ENCODE results near the gene CORO1A. TPM values are rescaled to one million over a fixed set of nuclear protein-coding genes. Genes with fewer than 3 reads are reported as not detected.
A peak's percentile ranks its signal among the peaks of the same experiment; 100 is the strongest.

CORO1A gene
- total and polyA plus RNA-seq, 11 donors, result 4.3 to 102 (median 8.5) TPM

DNA sequence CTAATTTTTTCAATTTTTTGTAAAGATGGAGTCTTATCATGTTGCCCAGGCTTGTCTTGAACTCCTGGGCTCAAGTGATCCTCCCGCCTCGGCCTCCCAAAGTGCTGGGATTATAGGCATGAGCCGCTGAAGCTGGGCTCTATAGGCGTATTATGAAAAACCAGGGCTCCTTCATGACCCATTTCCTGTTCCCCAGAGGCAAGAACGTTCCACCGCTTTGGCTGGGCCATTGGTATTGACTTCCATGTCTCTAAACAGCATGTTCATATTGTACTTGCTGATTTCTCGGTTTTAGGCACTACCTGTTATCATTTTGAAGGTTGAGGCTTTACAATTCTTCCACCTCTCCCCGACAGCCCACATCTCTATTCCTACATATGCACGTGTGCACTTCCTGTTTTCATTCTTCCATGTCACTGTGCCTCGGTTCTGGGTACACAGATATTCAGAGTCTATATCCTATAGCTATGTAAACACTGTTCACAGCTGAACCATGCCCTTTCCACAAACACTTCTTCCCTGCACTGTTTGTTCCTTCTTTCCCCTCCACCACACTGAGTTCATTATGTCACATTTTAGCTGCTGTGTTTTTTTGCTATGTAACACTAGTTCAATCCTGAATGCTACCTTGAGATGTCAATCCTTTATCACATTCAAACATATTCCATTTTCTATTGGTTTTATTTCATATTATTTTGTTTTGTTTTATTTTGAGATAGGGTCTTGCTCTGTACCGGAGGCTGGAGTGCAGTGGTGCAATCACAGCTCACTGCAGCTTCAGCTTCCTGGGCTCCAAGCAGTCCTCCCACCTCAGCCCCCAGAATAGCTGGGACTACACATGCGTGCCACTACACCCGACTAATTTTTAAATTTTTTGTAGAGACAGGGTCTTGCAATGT is 43.6 kb upstream of the CORO1A start:
- H3K27ac ChIP-seq, result peak overlapping the region in 1 of 12 donors; percentile 19
- DNase-seq, result no peak
- no peak for ATAC-seq

GRCh38 chr16:30141750-30142149 is 41.7 kb upstream of the CORO1A start:
- Histone ChIP-seq H3K4me3 (no peak overlapping the region), H3K9me3 (no peaks in the 10 kb centered on the region), H3K36me3 (no peaks in the 10 kb centered on the region), H3K27me3 (no peaks in the 10 kb centered on the region), H3K27ac (no peak overlapping the region), H3K4me1 (peaks cover 0 to 26% (median 0%) of the 10 kb centered on the region in 12 donors)
- TF ChIP-seq, protein P1, sequence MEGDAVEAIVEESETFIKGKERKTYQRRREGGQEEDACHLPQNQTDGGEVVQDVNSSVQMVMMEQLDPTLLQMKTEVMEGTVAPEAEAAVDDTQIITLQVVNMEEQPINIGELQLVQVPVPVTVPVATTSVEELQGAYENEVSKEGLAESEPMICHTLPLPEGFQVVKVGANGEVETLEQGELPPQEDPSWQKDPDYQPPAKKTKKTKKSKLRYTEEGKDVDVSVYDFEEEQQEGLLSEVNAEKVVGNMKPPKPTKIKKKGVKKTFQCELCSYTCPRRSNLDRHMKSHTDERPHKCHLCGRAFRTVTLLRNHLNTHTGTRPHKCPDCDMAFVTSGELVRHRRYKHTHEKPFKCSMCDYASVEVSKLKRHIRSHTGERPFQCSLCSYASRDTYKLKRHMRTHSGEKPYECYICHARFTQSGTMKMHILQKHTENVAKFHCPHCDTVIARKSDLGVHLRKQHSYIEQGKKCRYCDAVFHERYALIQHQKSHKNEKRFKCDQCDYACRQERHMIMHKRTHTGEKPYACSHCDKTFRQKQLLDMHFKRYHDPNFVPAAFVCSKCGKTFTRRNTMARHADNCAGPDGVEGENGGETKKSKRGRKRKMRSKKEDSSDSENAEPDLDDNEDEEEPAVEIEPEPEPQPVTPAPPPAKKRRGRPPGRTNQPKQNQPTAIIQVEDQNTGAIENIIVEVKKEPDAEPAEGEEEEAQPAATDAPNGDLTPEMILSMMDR (IDR thresholded peaks at IDR 0.05), result no peak
- no peak for TF ChIP-seq POLR2A (IDR thresholded peaks at IDR 0.05)
- intact Hi-C loops (cut with DNase I), result no loop called here
- no peak for ATAC-seq
- 82 to 97% (median 95%) methylated on average over 2 of the region's 2 CpGs for WGBS, 4 donors
- DNase-seq, result no peak

More for the DNA sequence above, 43.6 kb upstream of the CORO1A start:
- no peaks in the 10 kb centered on the region for H3K27me3 ChIP-seq
- WGBS, 4 donors, result 74 to 80% (median 77%) methylated on average over 13 of the region's 13 CpGs
- no peaks in the 10 kb centered on the region for H3K36me3 ChIP-seq
- no peak overlapping the region for H3K4me3 ChIP-seq
- no peaks in the 10 kb centered on the region for H3K9me3 ChIP-seq
- peaks cover 0 to 26% (median 0%) of the 10 kb centered on the region in 12 donors for H3K4me1 ChIP-seq
- TF ChIP-seq, protein P1 (IDR thresholded peaks at IDR 0.05), result no peak
- no peak for TF ChIP-seq POLR2A (IDR thresholded peaks at IDR 0.05)
- intact Hi-C loops (cut with DNase I), result no loop called here

DNA sequence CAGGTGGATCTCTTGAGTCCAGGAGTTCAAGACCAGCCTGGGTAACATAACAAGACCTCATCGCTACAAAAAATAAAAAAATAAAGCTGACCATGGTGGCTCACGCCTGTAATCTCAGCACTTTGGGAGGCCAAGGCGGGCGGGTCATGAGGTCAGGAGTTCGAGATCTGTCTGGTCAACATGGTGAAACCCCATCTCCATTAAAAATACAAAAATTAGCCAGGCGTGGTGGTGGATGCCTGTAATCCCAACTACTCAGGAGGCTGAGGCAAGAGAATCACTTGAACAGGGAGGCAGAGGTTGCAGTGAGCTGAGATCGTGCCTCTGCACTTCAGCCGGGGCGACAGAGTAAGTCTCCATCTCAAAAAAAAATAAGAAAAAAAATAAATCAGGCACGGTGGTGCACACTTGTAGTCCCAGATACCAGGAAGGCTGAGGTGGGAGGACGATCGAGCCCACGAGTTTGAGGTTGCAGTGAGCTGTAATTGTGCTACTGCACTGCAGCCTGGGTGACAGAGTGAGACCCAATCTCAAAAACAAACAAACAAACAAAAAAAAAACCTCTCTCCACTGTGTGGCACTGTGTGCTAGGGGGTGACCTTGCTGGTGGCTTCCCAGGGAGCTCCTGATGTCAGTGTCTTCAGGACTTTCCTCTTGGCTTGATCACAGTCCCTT is 40.6 kb upstream of the CORO1A start:
- no peak overlapping the region for H3K4me3 ChIP-seq
- H3K9me3 ChIP-seq, result no peaks in the 10 kb centered on the region
- H3K4me1 ChIP-seq, result peaks cover 0 to 21% (median 0%) of the 10 kb centered on the region in 12 donors
- TF ChIP-seq, protein P1 (IDR thresholded peaks at IDR 0.05), result peak in 2 of 12 donors; percentile 9
- no peak for TF ChIP-seq POLR2A (IDR thresholded peaks at IDR 0.05)
- no peaks in the 10 kb centered on the region for H3K27me3 ChIP-seq
- H3K27ac ChIP-seq, result no peak overlapping the region
- WGBS, 4 donors, result 79 to 85% (median 82%) methylated on average over 13 of the region's 13 CpGs
- no peak for ATAC-seq
- no peaks in the 10 kb centered on the region for H3K36me3 ChIP-seq
- intact Hi-C loops (cut with DNase I), result no loop called here
- DNase-seq, result no peak

DNA sequence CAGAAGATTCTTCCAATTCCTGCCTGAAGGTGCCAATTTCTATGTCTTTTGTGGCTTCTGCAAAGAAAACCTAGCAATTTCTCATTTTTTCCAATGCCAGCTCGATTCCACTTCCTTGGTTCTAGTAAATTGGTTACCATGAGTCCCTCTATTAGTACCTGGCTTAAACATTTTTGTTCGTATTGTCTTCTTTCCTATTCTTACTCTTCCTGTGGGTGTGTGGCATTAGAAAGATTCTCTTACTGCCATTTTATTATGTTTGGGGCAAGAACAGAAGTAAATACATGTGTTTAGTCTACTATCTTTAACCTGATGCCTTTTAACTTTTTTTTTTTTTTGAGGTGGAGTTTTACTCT is 40.1 kb upstream of the CORO1A start:
- Histone ChIP-seq H3K27me3 (no peaks in the 10 kb centered on the region), H3K9me3 (no peaks in the 10 kb centered on the region), H3K4me3 (no peak overlapping the region), H3K36me3 (no peaks in the 10 kb centered on the region), H3K27ac (no peak overlapping the region), H3K4me1 (peaks cover 0 to 16% (median 0%) of the 10 kb centered on the region in 12 donors)
- TF ChIP-seq, protein P1 (IDR thresholded peaks at IDR 0.05), result no peak
- no peak for TF ChIP-seq POLR2A (IDR thresholded peaks at IDR 0.05)
- no peak for DNase-seq
- intact Hi-C loops (cut with DNase I), result no loop called here
- 59 to 70% (median 63%) methylated on average over 2 of the region's 2 CpGs for WGBS, 4 donors
- ATAC-seq, result no peak
